GM12878 (cell line): ENCODE measurements around the gene ATP5ME. TPM values are rescaled to one million over a fixed set of nuclear protein-coding genes. Genes with fewer than 3 reads are reported as not detected.

Source experiments
- BMI1 ChIP-seq: fragments of 450-650 bp; IDR thresholded peaks from 2 replicates; pipeline ENCODE4 v1.6.1; 2016; ENCODE audit warnings: mild to moderate bottlenecking, moderate library complexity, borderline replicate concordance
- CBFB ChIP-seq: IDR thresholded peaks from 2 replicates; pipeline ENCODE4 v1.6.1; 2016; ENCODE audit warnings: antibody characterized with exemption, low read depth
- CBX3 ChIP-seq: fragments of 200-600 bp; sonication (generic); IDR thresholded peaks from 2 replicates; pipeline ENCODE4 v1.6.1; 2016; ENCODE audit warnings: low read depth, borderline replicate concordance
- CTCF ChIP-seq, 3 experiments: IDR thresholded peaks in 2 of 3; conservative IDR thresholded peaks in 1 of 3; 2 replicates each; pipeline ENCODE4 v1.5.1; 2011; ENCODE audit warnings: low read depth in 3 of 3, low read length in 3 of 3, mild to moderate bottlenecking in 3 of 3, control low read depth in 2 of 3, moderate library complexity in 2 of 3, inconsistent platforms in 1 of 3, mixed read lengths in 1 of 3; ENCODE audit not compliant: control insufficient read depth in 2 of 3, insufficient read depth in 1 of 3; ENCODE audit errors: extremely low read depth in 1 of 3
- DPF2 ChIP-seq: fragments of 450-650 bp; IDR thresholded peaks from 2 replicates; pipeline ENCODE4 v1.6.1; 2017; ENCODE audit warnings: mild to moderate bottlenecking
- IRF3 ChIP-seq: fragments of 450-650 bp; IDR thresholded peaks from 2 replicates; pipeline ENCODE4 v1.6.1; 2014; ENCODE audit warnings: mild to moderate bottlenecking
- IRF5 ChIP-seq: fragments of 450-650 bp; IDR thresholded peaks from 2 replicates; pipeline ENCODE4 v1.6.1; 2017; ENCODE audit warnings: borderline replicate concordance
- MYB ChIP-seq: fragments of 150-350 bp; IDR thresholded peaks from 2 replicates; pipeline ENCODE4 v1.6.1; 2014; ENCODE audit warnings: mild to moderate bottlenecking, low read depth, low read length, borderline replicate concordance
- NFYB ChIP-seq: IDR thresholded peaks from 2 replicates; pipeline ENCODE4 v1.6.1; 2011; ENCODE audit warnings: low read depth, mild to moderate bottlenecking, low read length, improper control_type of control experiment, moderate library complexity; ENCODE audit not compliant: insufficient read depth
- SREBF2 ChIP-seq: IDR thresholded peaks from 2 replicates; pipeline ENCODE4 v1.6.1; 2012; ENCODE audit warnings: mild to moderate bottlenecking, low read length
- TCF12 ChIP-seq: IDR thresholded peaks from 2 replicates; pipeline ENCODE4 v1.6.1; 2011; ENCODE audit warnings: low read depth, mild to moderate bottlenecking, low read length
- ZNF24 ChIP-seq: fragments of 450-650 bp; IDR thresholded peaks from 2 replicates; pipeline ENCODE4 v1.6.1; 2017; ENCODE audit warnings: antibody characterized with exemption, mild to moderate bottlenecking
- polyA plus RNA-seq, 11 experiments: library from polyadenylated mRNA; depleted of rRNA in 4 of 11; unstranded in 6 of 11; stranded (reverse) in 5 of 11; fragments of >200 nt; fragmentation: Nextera tagmentation in 4 of 11; fragmentation: Illumina TruSeq in 1 of 11; extraction: Ambion mirVana in 4 of 11; extraction: Trizol in 1 of 11; gene quantifications; 1 replicate in 1 of 11; 2 replicates in 10 of 11; pipeline versions ENCODE4 v1.2.1 to v1.2.3, GENCODE V29; 2011 to 2016; ENCODE audit warnings: inconsistent platforms in 2 of 11, missing spikeins in 2 of 11, low read depth in 1 of 11
- total RNA-seq, 4 experiments: library from RNA; depleted of rRNA in 3 of 4; stranded (reverse); fragments of >200 nt in 3 of 4; fragmentation: Illumina TruSeq in 1 of 4; extraction: Trizol in 1 of 4; gene quantifications; 2 replicates each; pipeline versions ENCODE4 v1.2.1 to v1.2.3, GENCODE V29; 2013 to 2021

Gene ATP5ME
- total and polyA plus RNA-seq, 10 of the 15 experiments (the other 5 are each of a cell fraction or from before 2014, with no cell fraction given), result 279 to 2,374 (median 509) TPM

GRCh38 chr4:665751-666435 is 8.2 kb downstream of the ATP5ME start (continued):
- no peak for TF ChIP-seq IRF3
- no peak for TF ChIP-seq TCF12
- TF ChIP-seq ZNF24, result no peak
- no peak for TF ChIP-seq SREBF2
- no peak for TF ChIP-seq BMI1
- TF ChIP-seq IRF5, result no peak
- no peak for TF ChIP-seq DPF2
- TF ChIP-seq NFYB, result no peak
- TF ChIP-seq CBFB, result no peak
- TF ChIP-seq CBX3, result no peak
- TF ChIP-seq MYB, result no peak
- TF ChIP-seq CTCF (IDR thresholded peaks at IDR 0.05 in 2 of 3, conservative IDR thresholded peaks at IDR 0.05 in 1 of 3; ENCODE audit: control insufficient read depth in 2 of 3, extremely low read depth in 1 of 3, insufficient read depth in 1 of 3, low read depth in 3 of 3, low read length in 3 of 3), result no peak
